HepG2 (cell line): Measurements from ENCODE around the gene NINL. TPM values are rescaled to one million over a fixed set of nuclear protein-coding genes. Genes with fewer than 3 reads are reported as not detected.
A peak's percentile ranks its signal among the peaks of the same experiment; 100 is the strongest.

Experiments used
- E2F1 ChIP-seq: sonication (generic); formaldehyde crosslinking; IDR thresholded peaks from 2 replicates; pipeline ENCODE4 v1.5.0; 2020; ENCODE audit warnings: missing genetic modification reagents
- HMGXB3 ChIP-seq: sonication (generic); formaldehyde crosslinking; IDR thresholded peaks from 2 replicates; pipeline ENCODE4 v1.4.0; 2020; ENCODE audit warnings: missing genetic modification reagents, borderline replicate concordance
- KDM3A ChIP-seq: IDR thresholded peaks from 2 replicates; pipeline ENCODE4 v1.6.1; 2018; ENCODE audit warnings: low read depth, missing compliant biosample characterization
- KDM6A ChIP-seq: IDR thresholded peaks from 2 replicates; pipeline ENCODE4 v1.6.1; 2016; ENCODE audit warnings: low read depth
- MED13 ChIP-seq: sonication (generic); formaldehyde crosslinking; IDR thresholded peaks from 2 replicates; pipeline ENCODE4 v1.5.0; 2020; ENCODE audit warnings: missing genetic modification reagents
- MTA1 ChIP-seq: sonication (generic); formaldehyde crosslinking; IDR thresholded peaks from 2 replicates; pipeline ENCODE4 v1.4.0; 2020; ENCODE audit warnings: missing genetic modification reagents, mild to moderate bottlenecking, borderline replicate concordance
- MXI1 ChIP-seq: IDR thresholded peaks from 3 replicates; pipeline ENCODE4 v1.6.1; 2012; ENCODE audit warnings: low read depth, low read length, inconsistent platforms, borderline replicate concordance
- PAXIP1 ChIP-seq: sonication (generic); formaldehyde crosslinking; conservative IDR thresholded peaks from 2 replicates; pipeline ENCODE4 v1.4.0; 2020; ENCODE audit warnings: mild to moderate bottlenecking, missing genetic modification reagents, moderate library complexity
- SKIL ChIP-seq: sonication (generic); formaldehyde crosslinking; IDR thresholded peaks from 2 replicates; pipeline ENCODE4 v1.8.0; 2022; ENCODE audit warnings: missing genetic modification reagents, mild to moderate bottlenecking, moderate library complexity, borderline replicate concordance
- SRSF1 ChIP-seq: fragments of 200-400 bp; formaldehyde crosslinking; optimal IDR thresholded peaks from 2 replicates; pipeline ENCODE3; 2017; ENCODE audit warnings: mild to moderate bottlenecking, low read depth, low read length, moderate library complexity
- ZBTB21 ChIP-seq: sonication (generic); formaldehyde crosslinking; IDR thresholded peaks from 2 replicates; pipeline ENCODE4 v1.4.0; 2020; ENCODE audit warnings: missing genetic modification reagents
- ZBTB8A ChIP-seq: sonication (generic); formaldehyde crosslinking; IDR thresholded peaks from 2 replicates; pipeline ENCODE4 v1.4.0; 2020; ENCODE audit warnings: mild to moderate bottlenecking, low read depth, missing genetic modification reagents, borderline replicate concordance
- ZNF543 ChIP-seq: sonication (generic); formaldehyde crosslinking; IDR thresholded peaks from 2 replicates; pipeline ENCODE4 v1.4.0; 2020; ENCODE audit warnings: mild to moderate bottlenecking, missing genetic modification reagents
- ZNF558 ChIP-seq: sonication (generic); formaldehyde crosslinking; IDR thresholded peaks from 2 replicates; pipeline ENCODE4 v1.9.0; 2022; ENCODE audit warnings: mild to moderate bottlenecking, missing genetic modification reagents, borderline replicate concordance
- ZNF605 ChIP-seq: sonication (generic); formaldehyde crosslinking; IDR thresholded peaks from 2 replicates; pipeline ENCODE4 v1.8.0; 2022; ENCODE audit warnings: mild to moderate bottlenecking, missing genetic modification reagents
- ZNF724P ChIP-seq: sonication (generic); formaldehyde crosslinking; IDR thresholded peaks from 2 replicates; pipeline ENCODE4 v1.8.0; 2022; ENCODE audit warnings: missing genetic modification reagents, borderline replicate concordance
- ZNF83 ChIP-seq: sonication (generic); formaldehyde crosslinking; IDR thresholded peaks from 2 replicates; pipeline ENCODE4 v1.4.0; 2020; ENCODE audit warnings: missing genetic modification reagents, mild to moderate bottlenecking, borderline replicate concordance
- polyA plus RNA-seq, 8 experiments: library from polyadenylated mRNA; depleted of rRNA in 3 of 8; stranded (reverse) in 7 of 8; unstranded in 1 of 8; fragments of >200 nt; fragmentation: Illumina TruSeq in 4 of 8; extraction: Trizol in 4 of 8; gene quantifications; 2 replicates each; pipeline versions ENCODE4 v1.2.1 to v1.2.3, GENCODE V29; 2011 to 2016; ENCODE audit warnings: low read depth in 4 of 8, missing spikeins in 1 of 8, mixed read lengths in 1 of 8; ENCODE audit not compliant: insufficient read depth in 1 of 8
- total RNA-seq, 5 experiments: library from RNA; depleted of rRNA; stranded (reverse); fragments of >200 nt; fragmentation: Illumina TruSeq; extraction: Trizol; gene quantifications; 2 replicates each; pipeline ENCODE4 v1.2.3, GENCODE V29; 2016; ENCODE audit warnings: low read depth in 1 of 5

Gene NINL
- total and polyA plus RNA-seq, 2 of the 13 experiments (the other 11 are each of a cell fraction or from before 2014, with no cell fraction given), result 32.3 to 34.3 TPM

GRCh38 chr20:25584905-25585704, at the start of gene NINL (continued):
- peak; percentile 14; the same call in 1 of the 2 replicates for TF ChIP-seq PAXIP1
- peak; percentile 68; the same call in 1 of the 2 replicates for TF ChIP-seq MTA1 (CRISPR knock-in tag)
- TF ChIP-seq ZNF83, result peak; percentile 63; the same call in 1 of the 2 replicates
- peak; percentile 67; the same call in 1 of the 2 replicates for TF ChIP-seq E2F1 (CRISPR knock-in tag)
- TF ChIP-seq KDM3A (CRISPR knock-in tag), result no peak
- peak; percentile 59; the same call in 1 of the 2 replicates for TF ChIP-seq ZNF558 (CRISPR knock-in tag)
- TF ChIP-seq MED13 (CRISPR knock-in tag), result peak; percentile 58
- peak; percentile 55; the same call in 1 of the 3 replicates for TF ChIP-seq MXI1
- 0 out of 2 replicates have a peak, but pooled peaks have one; percentile 20 for TF ChIP-seq HMGXB3
- TF ChIP-seq ZNF543 (CRISPR knock-in tag), result peak; percentile 93; the same call in 1 of the 2 replicates
- peak; percentile 38 for TF ChIP-seq SRSF1
- TF ChIP-seq KDM6A (CRISPR knock-in tag), result no peak
- TF ChIP-seq ZNF605, result no peak; the same call in 1 of the 2 replicates
- no peak; the same call in 1 of the 2 replicates for TF ChIP-seq SKIL (CRISPR knock-in tag)
- no peak for TF ChIP-seq ZBTB21 (CRISPR knock-in tag)
- peak; percentile 93 for TF ChIP-seq ZBTB8A (CRISPR knock-in tag)
- TF ChIP-seq ZNF724P (CRISPR knock-in tag), result peak; percentile 87; the same call in 1 of the 2 replicates
